GM18861 (cell line): ENCODE results near the gene CFAP77.

Source experiments
- ATAC-seq: cut with Tn5 transposase; IDR thresholded peaks from one replicate; pipeline ENCODE4 v1.9.1; 2021; ENCODE audit not compliant: unreplicated experiment

The CFAP77 gene

GRCh38 chr9:132407196-132407595 is 2.8 kb upstream of the CFAP77 start:
- no peak for ATAC-seq

DNA sequence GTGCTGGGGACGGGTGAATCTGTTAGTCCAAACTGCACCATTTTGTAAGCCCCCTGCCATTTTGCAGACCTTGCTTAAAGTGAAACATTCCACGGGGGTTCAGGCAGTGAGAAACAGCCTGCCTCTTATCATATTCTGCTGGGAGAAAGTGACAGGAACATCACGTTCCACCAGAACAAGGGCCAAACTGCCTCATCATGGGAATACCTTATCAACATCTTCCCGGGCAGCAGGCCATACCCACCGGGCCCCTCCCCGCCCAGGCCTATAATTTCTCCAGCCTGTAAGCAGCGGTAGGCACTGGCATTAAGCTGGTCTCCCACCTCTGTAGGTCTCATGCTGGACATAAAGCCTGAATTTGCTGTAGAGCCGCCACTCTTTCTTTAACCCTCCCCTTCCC is 1.5 kb upstream of the CFAP77 start:
- no peak for ATAC-seq

DNA sequence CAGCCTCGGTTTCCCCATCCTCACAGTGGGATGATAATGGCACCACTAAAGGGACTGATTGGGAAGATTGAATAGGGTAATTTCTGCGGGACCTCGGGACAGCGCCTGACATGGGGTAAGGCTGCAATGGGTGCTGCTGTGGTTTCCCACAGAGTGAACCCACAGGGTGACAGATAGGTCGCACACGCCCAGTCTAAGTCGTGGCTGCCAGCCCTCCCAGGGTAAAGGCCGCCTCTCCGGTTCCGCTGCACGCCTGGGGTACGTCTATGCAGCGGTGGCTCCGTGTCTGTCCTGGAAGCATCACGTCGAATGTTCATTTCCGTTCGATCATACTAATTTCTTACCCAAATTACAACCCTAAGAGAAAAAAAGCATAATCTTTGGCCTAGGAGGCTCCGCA is 631 bp downstream of the CFAP77 start:
- no peak for ATAC-seq

DNA sequence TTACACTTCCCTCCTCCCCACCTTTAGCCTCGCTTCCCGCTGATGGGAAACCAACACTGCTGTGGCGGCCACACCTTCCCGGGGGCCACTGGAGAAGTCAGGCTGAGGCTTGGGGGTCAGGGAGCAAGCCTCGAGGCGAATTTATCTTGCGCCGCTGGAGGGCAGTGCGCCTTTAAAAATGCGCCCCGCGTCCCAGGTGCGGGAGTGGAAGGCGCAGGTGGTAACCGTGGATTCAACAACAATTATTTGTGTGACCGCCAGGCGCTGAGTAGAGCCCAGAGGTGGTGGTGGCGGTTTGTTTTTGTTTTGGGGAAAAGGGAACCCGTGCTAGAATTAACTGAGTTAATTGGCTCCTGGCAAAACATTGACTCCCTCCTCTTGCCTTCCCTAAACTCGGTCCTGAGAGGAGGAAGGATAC is 1.1 kb downstream of the CFAP77 start:
- peak; percentile 45 for ATAC-seq

- no peak for ATAC-seq
These were observed 2.1 kb downstream of the CFAP77 start for GRCh38 chr9:132412089-132412488.

- no peak for ATAC-seq
These were observed 3.9 kb downstream of the CFAP77 start for GRCh38 chr9:132413926-132414325.

GRCh38 chr9:132414731-132415130 is 4.7 kb downstream of the CFAP77 start:
- ATAC-seq: no peak

- ATAC-seq: no peak
These were observed 5.2 kb downstream of the CFAP77 start for GRCh38 chr9:132415181-132415580.

DNA sequence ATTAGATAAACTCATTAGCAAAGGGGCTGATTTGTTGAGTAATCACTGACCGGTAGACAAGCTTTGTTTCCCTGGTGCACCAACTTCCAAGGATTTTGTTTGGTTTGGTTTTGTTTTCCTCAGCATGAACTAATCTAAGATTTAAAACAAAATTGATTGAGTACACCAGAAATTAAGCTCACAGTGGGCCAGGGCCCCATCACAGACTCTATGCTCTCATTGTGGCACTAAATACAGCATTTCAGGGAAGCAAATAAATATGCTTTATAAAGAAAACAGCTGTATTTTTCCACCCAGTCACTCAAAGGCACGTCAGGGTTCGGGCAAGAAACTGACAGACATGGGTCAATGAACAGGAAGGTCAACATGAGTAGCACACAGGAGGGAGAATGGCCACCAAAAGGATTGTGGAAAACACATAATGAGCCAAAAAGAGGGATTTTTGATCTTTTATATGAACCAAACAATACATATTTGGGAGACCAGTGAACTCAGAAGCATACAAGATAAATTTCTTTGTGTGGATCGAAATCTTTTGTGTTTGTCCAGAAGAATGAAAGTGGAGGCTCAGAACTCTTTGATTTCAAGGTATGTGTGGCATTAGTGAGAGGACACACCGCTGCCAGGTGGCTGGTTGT is 8.8 kb downstream of the CFAP77 start:
- ATAC-seq: no peak

DNA sequence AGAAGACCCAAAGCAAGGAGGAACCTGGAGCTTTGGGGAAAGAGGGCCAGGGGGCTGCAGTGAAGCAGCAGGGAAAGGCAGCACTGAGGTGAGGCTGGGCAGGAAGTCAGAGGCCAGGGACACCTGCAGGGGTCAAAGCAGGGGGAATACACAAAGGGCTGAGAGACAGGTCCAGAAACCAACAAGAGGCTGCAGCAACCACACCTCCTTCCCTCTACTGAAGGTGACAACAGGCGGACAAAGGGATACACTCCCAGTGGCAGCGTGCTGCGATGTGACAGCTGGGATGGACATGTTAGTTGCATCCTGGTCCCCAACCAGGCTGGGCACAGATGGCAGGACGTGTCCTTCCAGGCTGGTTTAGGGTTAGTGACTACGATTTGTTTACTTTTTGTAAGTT is 12.6 kb downstream of the CFAP77 start:
- ATAC-seq: no peak

- ATAC-seq: no peak
These were observed 13.5 kb downstream of the CFAP77 start for GRCh38 chr9:132423503-132423902.

DNA sequence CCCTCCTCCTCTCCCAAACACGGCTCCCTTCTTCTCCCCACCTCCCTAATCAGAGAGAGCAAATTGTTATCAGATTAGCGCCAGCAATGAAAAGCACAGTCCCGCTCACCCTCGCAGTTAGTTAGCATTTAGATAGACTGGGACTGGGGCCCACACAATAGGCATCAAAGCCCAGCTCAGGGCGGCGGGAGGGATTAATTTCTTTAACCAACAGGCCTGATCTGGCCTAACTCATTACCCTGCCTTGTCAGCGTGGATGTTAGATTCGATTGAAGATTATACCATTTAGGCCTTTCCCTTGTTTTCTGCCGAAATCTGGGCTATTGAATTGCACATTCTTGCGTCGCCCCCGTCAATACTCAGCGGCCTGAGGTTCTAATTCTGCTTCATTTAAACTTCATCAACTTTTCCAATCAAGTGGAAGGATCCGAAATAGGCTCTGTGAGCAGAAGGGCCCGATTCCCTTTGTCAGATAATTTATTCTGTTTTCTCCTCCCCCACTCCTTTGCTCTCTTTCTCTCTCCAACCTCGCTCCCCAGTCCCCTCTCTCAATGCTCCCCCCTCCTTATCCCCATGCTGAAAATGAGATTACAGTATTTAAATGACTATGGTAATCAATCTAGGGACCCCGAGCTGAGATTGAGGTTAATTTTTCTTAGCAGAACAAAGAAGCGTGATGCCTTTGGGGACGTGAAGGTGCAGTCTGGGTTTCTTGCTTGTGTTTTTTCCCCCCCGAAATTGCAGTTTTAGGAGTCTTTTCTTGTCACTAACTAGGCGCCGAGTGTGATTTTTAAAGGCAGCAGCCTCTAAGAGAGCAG is 15.1 kb downstream of the CFAP77 start:
- ATAC-seq: no peak

GRCh38 chr9:132425675-132426062 is 15.7 kb downstream of the CFAP77 start:
- no peak for ATAC-seq

- ATAC-seq: no peak
These were observed 16.8 kb downstream of the CFAP77 start for GRCh38 chr9:132426639-132427414.

- no peak for ATAC-seq
These were observed 21.0 kb downstream of the CFAP77 start for GRCh38 chr9:132430998-132431397.

DNA sequence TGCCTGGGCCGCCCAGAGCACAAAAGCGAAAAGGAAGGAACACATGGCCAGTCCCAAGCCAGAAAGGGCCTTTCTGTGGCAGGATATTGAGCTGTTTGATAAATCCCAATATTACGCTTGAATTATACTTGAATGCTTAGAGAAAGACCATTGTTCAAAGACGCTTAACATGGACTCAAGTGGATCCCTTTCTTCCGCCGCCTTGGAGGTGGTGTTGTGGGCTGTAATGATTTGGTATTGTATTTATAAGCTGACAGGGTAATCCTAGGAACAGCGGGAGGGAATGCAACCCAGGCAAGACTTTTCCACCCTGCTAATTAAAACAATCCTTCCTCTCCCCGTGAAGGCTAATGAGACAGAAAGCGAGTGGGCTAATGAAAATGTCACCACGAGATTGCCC is 24.9 kb downstream of the CFAP77 start:
- ATAC-seq: no peak

DNA sequence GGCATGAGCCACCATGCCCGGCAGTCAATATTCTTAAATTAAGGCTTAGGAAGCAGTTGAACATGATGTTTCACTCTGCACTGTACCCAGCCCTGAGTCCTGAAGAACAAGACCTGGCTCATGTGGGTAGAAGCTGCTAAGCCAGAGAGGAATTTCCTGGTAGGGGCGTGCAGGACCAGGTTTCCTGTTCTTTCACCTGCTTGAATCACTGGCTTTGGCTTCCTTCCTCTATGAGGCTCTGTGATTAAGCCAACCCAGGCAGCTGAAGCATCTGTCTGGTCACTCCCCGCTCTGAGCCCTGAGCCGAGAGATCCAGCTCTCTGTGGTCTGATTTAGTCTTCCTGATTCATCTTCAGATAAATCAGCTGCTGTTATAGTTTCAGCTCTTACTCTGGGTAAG is 29.1 kb downstream of the CFAP77 start:
- ATAC-seq: no peak

GRCh38 chr9:132440735-132441134 is 30.7 kb downstream of the CFAP77 start:
- no peak for ATAC-seq

DNA sequence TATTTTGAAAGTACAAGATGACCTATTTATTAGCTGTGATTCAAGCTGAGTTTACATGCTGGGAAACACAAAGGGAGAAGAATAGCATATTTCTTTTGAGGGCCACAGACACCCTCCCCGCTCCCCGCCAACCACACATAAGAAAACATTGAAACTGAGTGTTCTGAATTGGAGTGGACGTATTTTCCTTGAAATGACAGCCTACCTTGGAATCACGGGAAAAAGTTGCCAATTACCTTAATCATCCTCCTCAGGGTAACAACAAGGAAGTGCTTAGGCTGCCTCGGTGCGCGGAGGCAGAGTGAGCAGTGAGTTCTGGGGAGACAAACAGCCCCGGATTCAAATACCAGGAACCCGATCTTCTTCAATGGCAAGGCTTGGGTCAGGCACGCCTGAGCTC is 31.4 kb downstream of the CFAP77 start:
- no peak for ATAC-seq

GRCh38 chr9:132443951-132444607 is 34.1 kb downstream of the CFAP77 start:
- no peak for ATAC-seq

- no peak for ATAC-seq
These were observed 36.9 kb downstream of the CFAP77 start for GRCh38 chr9:132446887-132447286.
